ENCODE results near the gene PCSK6.
"Not testable (repeated sequence)": the region's sequence is repeated elsewhere in the genome, so short reads cannot be mapped to it uniquely, and the experiment has no call there.

Gene PCSK6

DNA sequence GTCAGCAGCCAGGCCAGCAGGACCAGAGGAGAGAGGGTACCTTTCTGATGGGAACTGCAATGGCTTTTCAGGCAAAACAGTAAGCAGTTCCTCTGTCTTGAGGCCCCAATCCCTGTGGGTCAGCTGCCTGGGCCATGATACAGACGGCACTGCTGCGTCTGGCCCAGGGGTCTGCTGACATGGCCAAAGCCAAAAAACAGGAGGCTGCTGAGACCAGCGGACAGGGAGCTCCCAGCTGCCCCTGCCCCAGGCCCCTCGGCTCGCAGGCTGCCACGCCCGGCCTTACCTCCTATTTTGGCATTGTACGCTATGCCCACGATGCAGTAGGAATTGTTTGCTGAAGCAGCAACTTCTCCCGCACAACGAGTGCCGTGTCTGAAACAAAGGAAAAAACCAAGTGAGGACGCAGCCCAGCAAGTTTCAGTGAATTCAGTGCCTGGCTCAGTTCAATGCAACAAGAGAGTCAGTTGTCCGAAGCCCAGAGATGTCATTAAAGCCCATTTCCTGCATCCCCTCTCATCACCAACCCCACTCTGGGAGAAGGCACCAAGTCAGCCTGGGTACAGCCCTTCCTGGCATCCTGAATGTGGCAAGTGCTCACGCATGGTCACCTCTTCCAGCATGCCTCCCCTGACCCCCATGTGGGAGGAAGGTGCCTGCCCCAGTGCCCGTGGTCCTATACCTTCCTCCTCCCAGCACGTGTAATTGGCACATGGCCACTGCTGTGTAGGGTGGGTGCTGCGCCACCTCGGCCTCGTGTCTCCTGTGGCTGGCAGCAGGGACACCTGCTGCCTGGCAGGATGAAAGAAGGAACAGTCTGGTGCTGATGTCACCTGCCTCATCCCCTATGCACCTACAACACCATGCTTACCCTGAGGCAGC is 61.7 kb downstream of the PCSK6 start:
- DNase-seq, result no peak

DNA sequence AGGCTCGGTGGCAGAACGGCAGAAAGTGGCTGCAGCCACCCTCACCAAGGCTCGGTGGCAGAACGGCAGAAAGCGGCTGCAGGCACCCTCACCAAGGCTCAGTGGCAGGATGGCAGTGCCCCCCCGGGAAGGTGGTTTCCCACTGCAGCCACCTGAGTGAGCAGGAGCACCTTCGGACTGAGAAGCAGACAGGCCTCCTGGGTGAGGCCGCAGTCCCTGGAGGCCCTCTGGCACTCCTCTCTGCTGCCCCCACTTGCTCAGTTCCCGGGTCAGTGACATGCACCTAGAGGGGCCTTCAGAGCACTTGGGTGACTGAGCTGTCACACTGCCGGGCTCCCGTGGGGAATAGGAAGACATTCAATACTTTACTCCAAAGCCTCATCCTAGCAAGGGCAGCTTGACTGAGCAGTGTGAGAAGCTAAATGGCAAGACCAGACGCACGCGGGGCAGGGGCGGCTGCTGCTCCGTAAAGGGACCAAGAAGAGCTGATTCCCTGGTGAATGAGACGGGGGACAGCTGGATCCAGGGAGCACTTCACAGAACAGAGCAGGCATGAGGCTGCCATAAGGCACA is 62.7 kb downstream of the PCSK6 start:
- no peak for DNase-seq

GRCh38 chr15:101425787-101426365 is 63.6 kb downstream of the PCSK6 start:
- DNase-seq, result no peak

DNA sequence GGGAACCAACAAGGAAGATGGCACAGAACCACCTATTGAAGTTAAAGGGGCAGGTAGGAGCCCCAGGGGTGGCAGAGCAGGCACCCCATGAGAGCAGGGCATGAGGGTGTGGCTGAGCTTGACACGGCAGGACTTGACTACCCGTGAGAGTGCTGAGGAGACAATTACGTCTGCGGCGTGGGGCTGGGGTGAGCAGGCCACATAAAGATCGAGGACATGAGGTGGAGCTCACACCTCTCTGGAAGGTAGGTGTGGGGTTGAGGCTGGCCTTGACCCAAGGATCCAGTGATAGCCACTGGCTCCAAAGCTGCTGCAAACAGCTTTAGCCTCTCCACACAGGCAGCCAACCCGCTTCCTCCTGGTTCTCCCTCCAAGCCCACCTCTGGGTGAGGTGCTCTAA is 64.5 kb downstream of the PCSK6 start:
- no peak for DNase-seq

DNA sequence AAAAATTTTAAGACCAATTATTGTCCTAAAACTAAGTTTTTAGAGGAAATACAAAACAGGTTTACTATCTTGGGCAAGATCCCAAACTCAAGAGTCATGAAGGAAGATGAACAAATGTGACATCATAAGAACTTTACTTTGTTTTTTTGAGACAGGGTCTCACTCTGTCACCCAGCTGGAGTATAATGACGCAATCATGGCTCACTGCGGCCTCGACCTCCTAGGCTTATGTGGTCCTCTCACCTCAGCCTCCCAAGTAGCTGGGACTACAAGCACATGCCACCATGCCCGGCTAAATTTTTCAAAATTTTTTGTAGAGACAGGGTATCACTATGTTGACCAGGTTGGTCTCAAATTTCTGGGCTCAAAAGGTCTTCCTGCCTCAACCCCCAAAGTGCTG is 69.3 kb downstream of the PCSK6 start:
- DNase-seq, result no peak

GRCh38 chr15:101416475-101416874 is 73.0 kb downstream of the PCSK6 start:
- DNase-seq, result not testable (repeated sequence)

DNA sequence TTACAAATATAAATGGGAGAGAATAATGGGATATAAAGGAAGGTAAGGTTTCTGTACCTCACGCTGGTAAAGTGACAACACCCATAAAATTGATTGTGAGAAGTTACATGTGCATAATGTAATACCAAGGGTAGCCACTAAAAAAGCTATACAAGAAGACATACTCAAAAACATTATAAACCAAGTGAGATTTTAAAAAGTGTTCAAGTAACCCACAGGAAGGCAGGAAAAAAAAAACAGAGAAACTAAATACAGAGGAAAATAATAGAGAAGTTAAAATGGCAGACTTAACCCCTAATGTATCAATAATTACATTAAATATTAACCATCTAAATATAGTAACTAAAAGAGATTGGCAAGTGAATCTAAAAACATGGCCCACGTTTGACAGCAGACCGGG is 76.3 kb downstream of the PCSK6 start:
- DNase-seq, result no peak

- DNase-seq, result no peak
These were observed 77.9 kb downstream of the PCSK6 start for GRCh38 chr15:101411581-101411980.

DNA sequence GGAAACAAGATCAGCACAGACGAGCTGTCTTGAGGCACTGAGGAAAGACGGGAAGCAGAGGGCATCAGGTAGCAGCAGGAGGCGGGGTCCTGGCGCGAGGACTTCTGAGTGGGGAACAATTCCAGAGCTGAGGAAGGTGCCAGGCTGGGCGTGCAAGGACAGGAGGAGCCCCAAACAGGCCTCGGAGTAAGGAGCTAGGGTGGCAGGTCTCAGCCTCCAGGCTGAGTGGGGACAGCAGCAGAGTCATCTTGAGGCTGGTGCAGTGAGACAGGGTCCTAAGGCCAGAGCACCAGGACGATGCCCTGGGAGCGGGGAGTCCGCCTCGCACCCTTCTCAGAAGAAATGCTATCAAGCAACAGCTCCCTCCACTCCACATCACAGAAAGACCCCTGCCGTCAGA is 78.4 kb downstream of the PCSK6 start:
- no peak for DNase-seq

DNA sequence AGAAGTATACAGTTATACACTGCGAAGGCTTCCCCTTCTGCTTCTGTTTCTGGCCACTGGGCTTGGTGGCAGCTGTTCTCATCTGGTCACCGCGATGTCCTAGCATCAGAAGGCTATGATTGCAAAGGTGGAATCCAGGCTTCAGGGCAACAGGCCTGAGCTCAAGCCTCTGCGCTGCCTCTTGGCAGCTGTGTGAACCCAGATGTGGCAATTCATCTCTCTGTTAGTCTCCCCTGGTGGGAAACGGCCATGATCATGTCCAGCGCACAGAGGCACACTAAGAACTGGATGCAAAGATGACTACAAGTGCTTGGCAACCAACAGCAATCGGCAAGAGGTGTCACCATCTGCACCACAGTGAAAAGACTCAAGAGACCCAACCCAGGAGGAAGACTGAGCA is 78.9 kb downstream of the PCSK6 start:
- no peak for DNase-seq

- no peak for DNase-seq
These were observed 79.9 kb downstream of the PCSK6 start for GRCh38 chr15:101409621-101410020.

DNA sequence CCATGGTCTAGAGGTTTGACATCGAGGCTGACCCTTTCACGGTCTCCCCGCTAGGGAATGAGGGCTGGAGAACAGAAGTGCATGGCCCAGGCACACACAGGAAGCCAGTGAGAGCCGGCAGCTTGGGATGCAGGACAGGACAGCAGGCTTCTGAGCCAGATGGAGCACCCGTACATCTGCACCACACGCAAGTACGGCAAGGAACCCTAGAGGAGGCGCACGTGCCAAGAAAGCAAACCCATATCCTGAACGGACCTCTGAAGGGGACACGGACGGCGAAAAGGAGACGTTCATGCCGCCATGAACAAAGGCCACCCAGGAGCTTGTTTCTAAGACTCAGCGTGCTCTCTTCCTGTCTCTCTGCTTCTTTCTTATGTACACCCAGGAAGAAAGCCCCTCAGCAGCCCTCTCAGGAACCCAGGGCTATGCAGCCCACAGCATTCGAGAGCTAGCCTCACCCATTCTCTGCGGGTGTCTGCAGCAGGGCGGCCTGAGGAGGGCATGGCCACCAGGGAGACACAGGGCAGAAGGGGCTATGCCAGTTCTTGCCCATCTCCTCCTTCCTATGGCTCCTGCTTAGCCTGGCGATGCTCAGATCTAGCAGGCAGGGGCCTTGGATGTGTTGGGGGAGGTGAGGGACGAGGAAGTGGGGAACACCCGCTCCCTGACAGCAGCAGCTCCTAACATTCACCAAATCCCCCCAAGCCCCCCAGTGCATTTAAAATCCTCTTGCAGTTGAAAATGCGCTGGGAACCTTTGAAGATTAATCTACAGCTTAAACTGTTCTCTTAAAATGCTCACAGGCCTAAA is 81.3 kb downstream of the PCSK6 start:
- no peak for DNase-seq

DNA sequence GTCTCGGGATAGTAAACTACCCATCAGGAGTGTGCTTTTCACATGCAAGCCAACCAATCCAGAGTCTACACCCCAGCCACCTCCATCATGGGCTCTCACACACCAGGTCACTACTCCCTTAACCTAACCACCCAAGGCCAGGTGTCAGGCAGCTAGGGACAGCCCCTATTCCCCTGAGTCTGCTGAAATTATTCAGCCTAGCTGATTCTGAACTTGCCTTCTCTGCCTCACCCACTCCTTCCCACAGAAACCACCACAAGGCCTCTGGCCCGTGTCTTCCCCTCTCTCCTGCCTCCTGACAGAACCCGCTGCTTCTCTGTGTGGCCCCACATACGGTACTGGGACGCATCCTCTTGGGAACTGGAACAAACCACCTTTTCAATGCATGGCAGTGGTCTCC is 82.1 kb downstream of the PCSK6 start:
- DNase-seq, result no peak

- no peak for DNase-seq
These were observed 82.8 kb downstream of the PCSK6 start for GRCh38 chr15:101406526-101407195.

- DNase-seq, result no peak
These were observed 83.5 kb downstream of the PCSK6 start for GRCh38 chr15:101406036-101406435.

DNA sequence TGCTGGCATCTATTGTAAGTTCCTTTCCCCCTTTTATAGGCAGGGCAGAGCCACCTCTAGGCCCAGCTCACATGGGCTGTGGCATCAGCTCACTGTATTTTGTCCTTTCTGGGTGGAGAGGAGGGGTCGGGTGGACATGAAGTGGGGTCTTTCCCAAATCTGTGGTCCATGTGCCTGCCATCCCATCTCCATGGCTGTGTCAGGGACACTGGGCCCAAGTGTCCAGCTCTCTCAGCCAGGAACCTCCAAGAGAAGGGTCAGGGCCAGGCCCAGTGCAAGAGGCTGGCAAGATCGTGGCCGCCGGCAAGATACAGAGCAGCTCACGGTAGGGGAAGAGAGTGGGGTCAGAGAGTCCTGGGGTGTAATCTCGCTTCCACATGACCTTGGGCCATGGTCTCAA is 85.3 kb downstream of the PCSK6 start:
- DNase-seq, result no peak

DNA sequence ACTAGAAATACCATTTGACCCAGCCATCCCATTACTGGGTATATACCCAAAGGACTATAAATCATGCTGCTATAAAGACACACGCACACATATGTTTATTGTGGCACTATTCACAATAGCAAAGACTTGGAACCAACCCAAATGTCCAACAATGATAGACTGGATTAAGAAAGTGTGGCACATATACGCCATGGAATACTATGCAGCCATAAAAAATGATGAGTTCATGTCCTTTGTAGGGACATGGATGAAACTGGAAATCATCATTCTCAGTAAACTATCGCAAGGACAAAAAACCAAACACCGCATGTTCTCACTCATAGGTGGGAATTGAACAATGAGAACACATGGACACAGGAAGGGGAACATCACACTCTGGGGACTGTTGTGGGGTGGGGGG is 86.6 kb downstream of the PCSK6 start:
- not testable (repeated sequence) for DNase-seq

DNA sequence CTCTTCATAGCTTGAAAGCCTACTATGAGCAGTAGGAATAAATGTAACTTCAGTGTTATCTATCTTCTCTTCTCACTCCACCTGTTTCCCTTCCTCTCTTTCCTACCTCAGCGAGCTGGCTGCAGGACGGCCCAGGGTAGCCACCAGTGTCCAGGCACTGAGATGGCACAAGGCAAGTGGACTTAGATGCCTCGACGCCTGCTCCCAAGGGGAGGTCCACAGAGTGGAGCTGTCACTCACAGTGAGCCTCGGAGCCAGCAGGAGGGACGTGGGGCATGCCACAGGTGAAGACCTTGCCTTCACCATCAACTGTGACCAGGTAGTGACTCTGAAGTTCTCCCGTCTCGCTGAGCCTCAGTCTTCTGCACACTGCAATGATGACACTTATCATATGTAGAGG is 88.2 kb downstream of the PCSK6 start:
- no peak for DNase-seq

DNA sequence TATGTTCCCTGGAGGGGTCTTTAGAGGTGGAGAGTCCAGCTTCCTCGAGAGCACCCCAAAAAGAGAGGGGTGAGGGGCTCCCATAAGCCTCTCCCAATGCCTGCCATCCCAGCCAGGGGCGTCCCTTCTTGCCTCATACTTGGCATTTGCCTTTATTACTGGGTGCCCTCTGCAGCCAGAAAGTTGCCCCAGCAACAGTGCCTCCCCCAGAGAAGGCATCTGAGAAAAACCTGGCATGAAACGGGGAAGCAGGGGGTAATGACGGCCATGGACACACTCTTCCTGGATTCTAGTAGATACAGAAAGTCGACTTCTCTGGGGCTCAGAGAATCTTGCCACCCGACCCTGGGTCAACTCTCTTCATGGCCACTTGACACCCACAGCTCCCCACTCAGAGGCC is 90.1 kb downstream of the PCSK6 start:
- no peak for DNase-seq

- peak; percentile 1 for DNase-seq
These were observed 91.3 kb downstream of the PCSK6 start for GRCh38 chr15:101398247-101398646.

- no peak for DNase-seq
These were observed 91.9 kb downstream of the PCSK6 start for GRCh38 chr15:101397521-101398003.

DNA sequence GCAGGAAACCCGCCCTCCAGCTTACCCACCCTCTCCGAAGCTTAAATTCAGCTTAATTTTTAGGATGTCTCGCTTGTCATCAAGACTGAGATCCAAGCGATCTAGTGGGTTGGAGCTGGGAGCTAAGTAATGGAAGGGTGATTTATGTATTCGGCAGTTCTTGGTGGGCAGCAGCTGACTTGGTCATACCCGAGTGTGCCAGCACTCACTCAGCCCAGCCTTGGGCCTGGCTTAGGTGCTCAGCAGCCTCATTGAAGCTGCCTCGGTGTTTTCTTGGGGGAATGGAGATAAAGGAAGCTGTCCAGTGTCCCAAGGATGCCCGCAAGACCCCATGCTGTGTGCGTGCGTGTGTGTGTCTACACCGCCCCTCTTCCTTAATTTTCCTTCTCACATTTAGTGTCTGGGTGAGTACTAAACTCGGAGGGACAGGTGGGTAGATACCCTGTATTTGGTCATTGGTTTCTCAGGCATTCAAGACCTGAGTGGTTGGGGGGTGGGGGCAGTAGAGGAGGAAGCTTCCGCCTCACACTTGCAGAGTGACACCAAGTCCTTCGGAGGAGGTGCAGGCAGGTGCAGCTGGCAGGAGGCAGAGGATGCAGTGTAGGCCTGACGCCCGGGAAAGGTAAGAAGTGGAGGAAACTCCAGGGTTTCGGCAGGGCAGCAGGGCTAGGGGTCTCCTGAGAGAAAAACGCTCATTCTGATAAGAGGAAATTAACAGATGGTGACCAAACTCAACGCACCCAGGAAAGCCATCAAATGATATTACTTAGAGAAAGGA is 92.8 kb downstream of the PCSK6 start:
- DNase-seq, result no peak
